ENCODE measurements around the gene BOD1.

BOD1 gene

DNA sequence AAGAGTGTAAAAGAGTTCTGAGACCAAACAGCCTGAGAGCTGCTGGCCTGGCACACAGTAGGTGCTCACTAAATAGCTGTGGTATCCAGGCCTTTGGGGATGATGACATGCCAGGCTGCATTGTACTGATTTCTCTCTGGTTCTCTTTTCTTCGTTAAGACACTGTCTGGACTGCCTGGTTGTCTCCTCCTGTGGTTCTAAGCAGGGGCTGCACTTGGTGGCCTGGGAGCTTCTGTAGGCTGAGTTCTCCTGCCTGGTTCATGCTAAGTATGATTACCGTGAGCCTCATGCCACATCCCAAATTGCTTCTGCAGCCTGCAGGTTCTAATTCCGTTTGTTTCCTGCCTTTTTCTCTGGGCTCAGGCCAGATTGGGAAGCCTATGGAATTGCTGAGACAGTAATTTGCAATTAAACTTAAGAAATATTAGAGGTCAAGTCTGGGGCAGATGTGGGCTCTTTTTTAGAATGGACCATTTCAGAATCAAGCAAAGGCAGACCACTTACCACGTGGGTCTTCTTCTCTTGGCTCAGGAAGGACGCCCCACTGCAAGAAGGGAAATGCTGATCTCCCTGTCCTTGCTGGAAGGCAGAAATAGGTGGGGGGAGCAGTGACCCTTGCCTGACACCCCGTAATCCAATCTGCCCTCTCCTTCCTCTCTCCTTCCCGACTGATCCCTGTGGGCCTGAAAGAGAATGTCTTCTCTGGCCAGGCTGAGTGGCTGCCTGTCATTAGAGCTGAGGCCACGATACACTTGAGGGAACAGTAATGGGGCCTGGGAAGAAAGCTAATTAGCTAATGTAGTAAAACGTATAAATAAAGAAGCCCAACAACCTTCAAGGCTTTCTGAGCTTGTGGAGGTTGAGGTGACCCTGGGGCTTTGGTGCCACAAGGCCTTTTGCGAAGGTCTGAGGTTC is 21.9 kb upstream of the BOD1 start:
- Histone ChIP-seq H3K4me1 (ENCODE audit: control insufficient read depth, insufficient read depth, low read length, poor library complexity, severe bottlenecking) (no peaks in the 10 kb centered on the region), H3K9me3 (ENCODE audit: control insufficient read depth, low read length) (no peaks in the 10 kb centered on the region), H3K27ac (ENCODE audit: low read depth, low read length, severe bottlenecking) (no peak overlapping the region), H3K36me3 (ENCODE audit: control insufficient read depth, insufficient read depth, low read length) (no peaks in the 10 kb centered on the region), H3K4me3 (ENCODE audit: extremely low read depth, insufficient read depth, low read length, poor library complexity, severe bottlenecking) (no peak overlapping the region)
- 85 to 86% methylated on average over 6 of the region's 10 CpGs for WGBS, 2 experiments (ENCODE audit: insufficient coverage in 2 of 2)

DNA sequence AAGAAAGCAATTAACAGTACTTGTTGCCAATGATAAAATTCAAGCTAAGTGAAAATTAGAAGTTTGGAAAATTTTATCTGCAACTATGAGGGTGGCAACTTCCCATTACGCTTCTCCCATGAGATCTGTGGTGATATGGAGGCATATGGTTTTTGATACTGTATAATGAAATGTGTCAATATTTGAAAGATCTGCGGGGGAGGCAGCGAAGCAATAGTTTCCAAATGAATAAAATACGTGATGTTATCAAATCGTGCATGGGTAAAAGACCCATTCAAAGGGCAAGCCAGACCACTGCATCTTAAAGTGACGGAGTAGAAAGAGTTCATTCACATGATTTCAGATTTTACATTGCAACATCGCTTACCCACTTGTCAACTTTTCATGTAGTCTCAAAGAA is 20.9 kb upstream of the BOD1 start:
- Histone ChIP-seq H3K4me3 (ENCODE audit: extremely low read depth, insufficient read depth, low read length, poor library complexity, severe bottlenecking) (no peak overlapping the region), H3K36me3 (ENCODE audit: control insufficient read depth, insufficient read depth, low read length) (no peaks in the 10 kb centered on the region), H3K27ac (ENCODE audit: low read depth, low read length, severe bottlenecking) (no peak overlapping the region), H3K9me3 (ENCODE audit: control insufficient read depth, low read length) (no peaks in the 10 kb centered on the region), H3K4me1 (ENCODE audit: control insufficient read depth, insufficient read depth, low read length, poor library complexity, severe bottlenecking) (no peaks in the 10 kb centered on the region)
- WGBS, 2 experiments (ENCODE audit: insufficient coverage in 2 of 2), result 91 to 93% methylated on average over 7 of the region's 7 CpGs

DNA sequence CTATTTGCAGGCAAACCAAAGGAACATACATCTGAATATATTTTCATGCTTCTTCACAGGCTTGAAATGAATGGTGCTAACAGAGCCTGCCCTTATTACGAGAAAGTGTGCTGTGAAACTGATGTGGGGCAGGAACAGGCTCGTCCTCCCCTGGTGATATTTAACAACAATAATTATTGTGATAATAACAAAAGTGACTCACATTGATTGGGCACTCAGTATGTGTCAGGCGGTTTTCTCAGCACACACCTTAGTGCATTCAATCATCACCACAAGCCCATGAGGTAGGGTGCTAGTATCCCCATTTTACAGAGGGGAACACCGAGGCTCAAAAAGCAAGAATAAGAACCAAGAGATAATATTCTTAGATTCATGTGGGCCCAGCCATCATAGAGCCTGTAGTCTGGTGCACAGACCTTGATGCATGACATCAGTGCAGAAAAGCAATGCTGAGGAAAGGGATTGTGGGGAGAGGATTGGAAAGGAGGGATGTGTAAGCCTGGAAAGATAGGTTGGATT is 18.1 kb upstream of the BOD1 start:
- Histone ChIP-seq H3K36me3 (ENCODE audit: control insufficient read depth, insufficient read depth, low read length) (no peaks in the 10 kb centered on the region), H3K4me3 (ENCODE audit: extremely low read depth, insufficient read depth, low read length, poor library complexity, severe bottlenecking) (no peak overlapping the region), H3K4me1 (ENCODE audit: control insufficient read depth, insufficient read depth, low read length, poor library complexity, severe bottlenecking) (no peaks in the 10 kb centered on the region), H3K27ac (ENCODE audit: low read depth, low read length, severe bottlenecking) (no peak overlapping the region), H3K9me3 (ENCODE audit: control insufficient read depth, low read length) (no peaks in the 10 kb centered on the region)
- WGBS, 2 experiments (ENCODE audit: insufficient coverage in 2 of 2), result 100% methylated on average over 1 of the region's 4 CpGs

DNA sequence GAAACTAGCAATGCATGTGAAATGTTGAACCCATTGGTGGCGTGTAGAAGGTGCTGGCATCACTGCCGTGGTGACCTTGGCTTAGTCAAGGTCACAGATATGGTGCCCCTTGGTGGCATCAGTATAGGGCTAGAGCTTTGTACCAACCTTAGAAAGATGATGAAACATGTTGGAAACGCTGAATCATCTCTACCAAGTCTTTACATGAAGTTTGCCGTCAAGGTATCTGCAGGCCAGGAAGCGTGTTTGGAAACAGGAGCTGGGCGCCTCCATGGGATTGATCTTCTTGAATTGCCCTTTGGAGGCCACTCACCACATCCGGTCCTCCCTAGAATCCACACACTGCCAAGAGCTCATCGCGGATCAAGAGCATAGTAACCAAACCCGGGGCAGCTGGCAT is 16.9 kb upstream of the BOD1 start:
- no peak overlapping the region for H3K4me3 ChIP-seq (ENCODE audit: extremely low read depth, insufficient read depth, low read length, poor library complexity, severe bottlenecking)
- H3K4me1 ChIP-seq (ENCODE audit: control insufficient read depth, insufficient read depth, low read length, poor library complexity, severe bottlenecking), result no peaks in the 10 kb centered on the region
- H3K27ac ChIP-seq (ENCODE audit: low read depth, low read length, severe bottlenecking), result no peak overlapping the region
- no peaks in the 10 kb centered on the region for H3K36me3 ChIP-seq (ENCODE audit: control insufficient read depth, insufficient read depth, low read length)
- WGBS, 2 experiments (ENCODE audit: insufficient coverage in 2 of 2), result 96 to 98% methylated on average over 10 of the region's 10 CpGs
- no peaks in the 10 kb centered on the region for H3K9me3 ChIP-seq (ENCODE audit: control insufficient read depth, low read length)

DNA sequence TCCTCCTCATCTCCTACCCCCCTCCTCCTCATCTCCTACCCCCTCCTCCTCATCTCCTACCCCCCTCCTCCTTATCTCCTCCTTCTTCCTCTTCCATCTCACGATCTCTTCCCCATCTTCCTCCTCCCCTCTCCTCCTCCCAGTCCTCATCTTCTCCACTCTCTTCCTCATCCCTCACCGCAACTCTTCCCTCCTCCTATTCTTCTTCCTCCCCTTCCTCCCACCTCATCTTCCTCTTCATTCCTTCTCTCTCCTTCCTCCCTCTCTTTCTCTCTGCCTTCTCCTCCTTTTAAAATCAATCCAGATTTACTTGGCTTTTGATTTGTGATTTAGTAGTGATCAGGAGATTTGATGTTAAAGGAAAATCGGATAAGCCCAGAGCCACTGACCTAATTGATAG is 15.0 kb upstream of the BOD1 start:
- Histone ChIP-seq H3K9me3 (ENCODE audit: control insufficient read depth, low read length) (no peaks in the 10 kb centered on the region), H3K27ac (ENCODE audit: low read depth, low read length, severe bottlenecking) (no peak overlapping the region), H3K36me3 (ENCODE audit: control insufficient read depth, insufficient read depth, low read length) (no peaks in the 10 kb centered on the region), H3K4me3 (ENCODE audit: extremely low read depth, insufficient read depth, low read length, poor library complexity, severe bottlenecking) (no peak overlapping the region), H3K4me1 (ENCODE audit: control insufficient read depth, insufficient read depth, low read length, poor library complexity, severe bottlenecking) (peaks cover 1% of the 10 kb centered on the region)
- WGBS, 2 experiments (ENCODE audit: insufficient coverage in 2 of 2), result 60 to 78% methylated on average over 2 of the region's 3 CpGs

DNA sequence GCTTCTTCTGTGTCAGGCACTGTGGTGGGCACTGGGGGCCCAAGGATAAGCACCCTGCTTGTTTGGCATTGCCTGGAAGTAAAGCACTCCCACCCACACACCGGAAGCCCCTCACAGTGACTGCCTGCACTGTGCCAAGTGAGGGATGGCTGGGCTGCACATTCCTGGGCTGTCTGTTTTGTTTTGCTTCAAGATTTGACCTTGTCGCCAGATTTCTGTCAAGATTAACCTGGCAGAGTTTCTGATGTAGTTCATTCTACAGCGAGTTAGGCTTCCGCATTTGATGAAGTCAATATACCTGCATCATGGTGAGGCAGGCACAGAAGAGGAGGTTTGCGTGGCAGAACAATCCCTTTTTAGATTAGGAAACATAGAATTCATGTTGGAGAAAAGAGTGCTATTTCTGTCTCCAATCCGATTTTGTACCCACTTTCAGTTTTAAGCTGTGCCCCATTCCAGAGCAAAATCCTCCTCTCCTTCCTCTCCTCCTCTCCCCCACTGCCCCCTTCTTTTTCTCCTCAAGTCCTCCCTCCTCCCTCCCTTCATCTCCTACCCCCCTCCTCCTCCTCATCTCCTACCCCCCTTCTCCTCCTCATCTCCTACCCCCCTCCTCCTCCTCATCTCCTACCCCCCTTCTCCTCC is 14.4 kb upstream of the BOD1 start:
- no peaks in the 10 kb centered on the region for H3K36me3 ChIP-seq (ENCODE audit: control insufficient read depth, insufficient read depth, low read length)
- 87 to 95% methylated on average over 6 of the region's 6 CpGs for WGBS, 2 experiments (ENCODE audit: insufficient coverage in 2 of 2)
- H3K4me3 ChIP-seq (ENCODE audit: extremely low read depth, insufficient read depth, low read length, poor library complexity, severe bottlenecking), result no peak overlapping the region
- H3K4me1 ChIP-seq (ENCODE audit: control insufficient read depth, insufficient read depth, low read length, poor library complexity, severe bottlenecking), result peaks cover 5% of the 10 kb centered on the region
- no peaks in the 10 kb centered on the region for H3K9me3 ChIP-seq (ENCODE audit: control insufficient read depth, low read length)
- H3K27ac ChIP-seq (ENCODE audit: low read depth, low read length, severe bottlenecking), result no peak overlapping the region

DNA sequence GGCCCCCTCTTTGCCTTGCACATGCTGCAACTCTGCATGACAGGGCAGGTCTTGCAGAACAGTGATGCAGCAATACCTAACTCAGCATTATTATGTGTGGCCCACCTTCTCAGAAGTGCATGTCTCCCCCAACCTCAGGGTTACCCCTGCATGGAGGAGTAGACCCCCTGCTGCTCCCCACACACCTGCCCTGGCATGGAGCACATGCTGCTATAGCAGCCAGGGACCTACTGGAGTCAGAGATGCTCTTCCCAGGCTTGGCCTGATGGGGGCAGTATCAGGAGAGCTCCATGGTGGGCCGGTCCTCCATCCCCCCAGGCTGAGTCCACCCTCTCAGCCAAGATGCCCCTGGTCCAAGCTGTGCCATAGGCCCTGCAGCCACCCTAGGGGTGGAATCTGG is 13.2 kb upstream of the BOD1 start:
- H3K4me1 ChIP-seq (ENCODE audit: control insufficient read depth, insufficient read depth, low read length, poor library complexity, severe bottlenecking), result peaks cover 5% of the 10 kb centered on the region
- H3K9me3 ChIP-seq (ENCODE audit: control insufficient read depth, low read length), result no peaks in the 10 kb centered on the region
- H3K27ac ChIP-seq (ENCODE audit: low read depth, low read length, severe bottlenecking), result no peak overlapping the region
- 38 to 86% methylated on average over 1 of the region's 1 CpG for WGBS, 2 experiments (ENCODE audit: insufficient coverage in 2 of 2)
- H3K36me3 ChIP-seq (ENCODE audit: control insufficient read depth, insufficient read depth, low read length), result no peaks in the 10 kb centered on the region
- H3K4me3 ChIP-seq (ENCODE audit: extremely low read depth, insufficient read depth, low read length, poor library complexity, severe bottlenecking), result no peak overlapping the region

DNA sequence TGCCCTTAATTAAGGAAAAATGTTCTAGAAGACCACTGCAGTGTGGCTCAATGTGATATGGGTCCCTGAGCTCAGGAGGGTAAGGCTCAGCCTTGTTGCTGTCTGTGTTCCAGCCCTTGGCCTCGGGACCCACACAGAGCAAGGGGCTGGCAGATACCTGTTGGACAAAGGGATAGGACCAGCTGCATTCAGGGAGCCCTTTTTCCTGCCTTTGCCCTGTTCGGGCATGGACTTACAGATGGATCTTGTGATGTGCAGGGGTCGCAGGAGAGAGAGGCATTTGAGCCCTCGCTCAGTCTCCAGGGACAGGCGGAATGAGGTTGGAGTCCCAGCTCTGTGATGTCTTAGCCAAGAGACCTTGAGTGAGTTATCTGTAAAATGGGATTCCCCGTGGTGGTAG is 12.1 kb upstream of the BOD1 start:
- 85 to 86% methylated on average over 6 of the region's 6 CpGs for WGBS, 2 experiments (ENCODE audit: insufficient coverage in 2 of 2)
- no peak overlapping the region for H3K4me3 ChIP-seq (ENCODE audit: extremely low read depth, insufficient read depth, low read length, poor library complexity, severe bottlenecking)
- no peaks in the 10 kb centered on the region for H3K9me3 ChIP-seq (ENCODE audit: control insufficient read depth, low read length)
- no peaks in the 10 kb centered on the region for H3K36me3 ChIP-seq (ENCODE audit: control insufficient read depth, insufficient read depth, low read length)
- peaks cover 5% of the 10 kb centered on the region for H3K4me1 ChIP-seq (ENCODE audit: control insufficient read depth, insufficient read depth, low read length, poor library complexity, severe bottlenecking)
- no peak overlapping the region for H3K27ac ChIP-seq (ENCODE audit: low read depth, low read length, severe bottlenecking)

DNA sequence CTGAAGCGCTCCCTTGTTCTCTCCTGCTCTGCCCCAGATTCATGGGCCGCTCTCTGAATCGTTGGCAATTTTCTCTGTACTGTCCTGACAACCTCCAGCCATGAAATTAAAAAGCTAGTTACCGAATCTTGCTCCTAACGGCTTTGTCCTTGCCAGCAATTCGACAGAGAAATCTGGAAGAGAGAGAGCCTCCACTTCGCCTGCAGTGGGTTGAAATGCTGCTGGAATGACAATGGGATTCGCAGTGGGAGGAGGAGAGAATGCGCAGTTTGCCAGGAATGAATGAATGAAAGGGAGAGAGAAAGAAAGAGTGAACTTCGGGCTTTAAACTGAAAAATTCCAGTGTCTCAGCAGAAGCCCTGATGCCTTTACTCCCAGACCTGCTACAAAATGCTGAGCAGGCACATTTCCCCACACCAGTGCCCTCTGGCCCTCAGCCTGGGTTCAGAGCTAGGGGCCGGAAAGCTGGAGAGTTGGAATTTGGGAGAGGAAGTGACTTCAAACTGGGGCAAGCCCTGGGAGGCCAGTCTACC is 11.5 kb upstream of the BOD1 start:
- 34 to 35% methylated on average over 9 of the region's 11 CpGs for WGBS, 2 experiments (ENCODE audit: insufficient coverage in 2 of 2)
- Histone ChIP-seq H3K27ac (ENCODE audit: low read depth, low read length, severe bottlenecking) (no peak overlapping the region), H3K36me3 (ENCODE audit: control insufficient read depth, insufficient read depth, low read length) (no peaks in the 10 kb centered on the region), H3K4me1 (ENCODE audit: control insufficient read depth, insufficient read depth, low read length, poor library complexity, severe bottlenecking) (peaks cover 5% of the 10 kb centered on the region), H3K4me3 (ENCODE audit: extremely low read depth, insufficient read depth, low read length, poor library complexity, severe bottlenecking) (no peak overlapping the region), H3K9me3 (ENCODE audit: control insufficient read depth, low read length) (no peaks in the 10 kb centered on the region)

DNA sequence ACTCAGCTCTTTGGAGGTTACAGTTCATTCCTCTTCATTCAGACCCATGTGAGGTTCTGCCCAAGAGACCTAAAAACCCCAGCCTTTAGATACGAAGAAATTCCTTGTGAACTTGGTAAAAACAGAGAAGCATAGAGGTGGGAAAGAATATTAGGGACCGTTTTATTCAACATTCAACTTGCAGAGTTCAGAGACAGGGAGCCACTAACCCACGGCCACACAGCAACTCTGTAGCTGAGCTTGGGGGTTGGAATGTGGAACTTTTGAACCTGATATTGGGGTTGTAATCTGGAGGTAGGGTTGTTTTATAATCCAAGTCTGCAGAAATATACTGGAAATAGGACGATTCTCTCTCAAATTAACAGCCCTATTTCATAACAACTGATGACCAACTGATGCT is 10.8 kb upstream of the BOD1 start:
- Histone ChIP-seq H3K4me3 (ENCODE audit: extremely low read depth, insufficient read depth, low read length, poor library complexity, severe bottlenecking) (no peak overlapping the region), H3K36me3 (ENCODE audit: control insufficient read depth, insufficient read depth, low read length) (no peaks in the 10 kb centered on the region), H3K27ac (ENCODE audit: low read depth, low read length, severe bottlenecking) (no peak overlapping the region), H3K4me1 (ENCODE audit: control insufficient read depth, insufficient read depth, low read length, poor library complexity, severe bottlenecking) (peaks cover 5% of the 10 kb centered on the region), H3K9me3 (ENCODE audit: control insufficient read depth, low read length) (no peaks in the 10 kb centered on the region)
- 94 to 100% methylated on average over 1 to 2 of the region's 4 CpGs for WGBS, 2 experiments (ENCODE audit: insufficient coverage in 2 of 2)

DNA sequence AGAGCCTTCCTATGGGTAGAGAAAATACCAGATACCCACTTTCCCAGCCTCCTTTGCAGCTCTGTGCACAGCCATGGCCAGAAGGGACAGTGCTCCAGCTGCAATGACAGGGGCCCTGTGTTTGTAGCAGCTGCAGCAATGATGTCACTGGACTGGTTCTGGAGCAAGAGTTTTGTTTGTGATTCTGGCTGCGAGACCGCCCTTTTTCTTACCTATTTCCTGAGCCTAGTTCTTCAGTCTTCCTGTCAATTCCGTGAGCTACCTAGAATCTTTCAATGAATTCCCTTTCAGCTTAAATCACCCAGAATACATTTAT is 10.0 kb upstream of the BOD1 start:
- H3K27ac ChIP-seq (ENCODE audit: low read depth, low read length, severe bottlenecking), result no peak overlapping the region
- no peak overlapping the region for H3K4me3 ChIP-seq (ENCODE audit: extremely low read depth, insufficient read depth, low read length, poor library complexity, severe bottlenecking)
- 81 to 100% methylated on average over 2 to 3 of the region's 3 CpGs for WGBS, 2 experiments (ENCODE audit: insufficient coverage in 2 of 2)
- no peaks in the 10 kb centered on the region for H3K9me3 ChIP-seq (ENCODE audit: control insufficient read depth, low read length)
- H3K36me3 ChIP-seq (ENCODE audit: control insufficient read depth, insufficient read depth, low read length), result no peaks in the 10 kb centered on the region
- peaks cover 5% of the 10 kb centered on the region for H3K4me1 ChIP-seq (ENCODE audit: control insufficient read depth, insufficient read depth, low read length, poor library complexity, severe bottlenecking)
